GM19455 (cell line): ENCODE measurements around the gene HOPX.
"Not testable (repeated sequence)": the region's sequence is repeated elsewhere in the genome, so short reads cannot be mapped to it uniquely, and the experiment has no call there.

Experiments
- ATAC-seq: cut with Tn5 transposase; IDR thresholded peaks from one replicate; pipeline ENCODE4 v1.9.1; 2021; ENCODE audit not compliant: unreplicated experiment

Gene HOPX

GRCh38 chr4:56630876-56631666 is 50.0 kb downstream of the HOPX start:
- no peak for ATAC-seq

GRCh38 chr4:56628592-56628991 is 52.5 kb downstream of the HOPX start:
- no peak for ATAC-seq

GRCh38 chr4:56627985-56628384 is 53.1 kb downstream of the HOPX start:
- no peak for ATAC-seq

GRCh38 chr4:56627375-56627774 is 53.7 kb downstream of the HOPX start:
- no peak for ATAC-seq

- ATAC-seq: no peak
Measured at GRCh38 chr4:56626963-56627362, 54.1 kb downstream of the HOPX start.

- no peak for ATAC-seq
Measured at GRCh38 chr4:56626420-56626819, 54.7 kb downstream of the HOPX start.

GRCh38 chr4:56622176-56622575 is 58.9 kb downstream of the HOPX start:
- no peak for ATAC-seq

GRCh38 chr4:56619816-56620215 is 61.3 kb downstream of the HOPX start:
- ATAC-seq: no peak

- no peak for ATAC-seq
Measured at GRCh38 chr4:56619160-56619559, 61.9 kb downstream of the HOPX start.

- no peak for ATAC-seq
Measured at GRCh38 chr4:56618734-56619133, 62.4 kb downstream of the HOPX start.

GRCh38 chr4:56613101-56613862 is 67.8 kb downstream of the HOPX start:
- ATAC-seq: no peak

GRCh38 chr4:56612282-56612681 is 68.8 kb downstream of the HOPX start:
- no peak for ATAC-seq

GRCh38 chr4:56611501-56611900 is 69.6 kb downstream of the HOPX start:
- ATAC-seq: no peak

- not testable (repeated sequence) for ATAC-seq
Measured at GRCh38 chr4:56610170-56610569, 70.9 kb downstream of the HOPX start.

GRCh38 chr4:56607926-56608325 is 73.2 kb downstream of the HOPX start:
- no peak for ATAC-seq

GRCh38 chr4:56606385-56606784 is 74.7 kb downstream of the HOPX start:
- no peak for ATAC-seq

- not testable (repeated sequence) for ATAC-seq
Measured at GRCh38 chr4:56605464-56605863, 75.6 kb downstream of the HOPX start.

GRCh38 chr4:56603297-56603696 is 77.8 kb downstream of the HOPX start:
- no peak for ATAC-seq
